H1 (cell line): ENCODE results near the gene MACROD2. TPM values are rescaled to one million over a fixed set of nuclear protein-coding genes. Genes with fewer than 3 reads are reported as not detected.

Source experiments
- CTCF ChIA-PET: fragments of 300-600 bp; sonication (Branson Sonifier 250); formaldehyde crosslinking; loops from one replicate; lab custom pipeline; 2021; ENCODE audit not compliant: partially characterized antibody; lab: Charles Lee
- POLR2A ChIA-PET: fragments of 300-600 bp; sonication (Branson Sonifier 250); formaldehyde crosslinking; loops from one replicate; lab custom pipeline; 2021; ENCODE audit warnings: inconsistent platforms; ENCODE audit not compliant: partially characterized antibody; lab: Charles Lee
- DNase-seq, 2 experiments: peaks; one replicate each; pipeline versions ENCODE4 v3.0.0 to v3.0.0-alpha.2; 2010 to 2022; ENCODE audit warnings: low spot score in 2 of 2, low read depth in 1 of 2, mixed read lengths in 1 of 2
- FAIRE-seq: peaks from 2 replicates; lab custom pipeline; 2011; peaks lifted over from hg19 to GRCh38; lab: Jason Lieb, UNC
- H2AFZ ChIP-seq: 2 replicates; pipeline ENCODE4 v1.8.1; 2012; ENCODE audit warnings: low read length, inconsistent platforms
- H2AK5ac ChIP-seq: 2 replicates; pipeline ENCODE4 v1.6.1; 2013; ENCODE audit warnings: low read depth, low read length
- H2BK120ac ChIP-seq: replicated peaks from 2 replicates; pipeline ENCODE3; 2013; ENCODE audit warnings: low read depth, low read length, inconsistent platforms
- H2BK12ac ChIP-seq: 2 replicates; pipeline ENCODE4 v1.6.1; 2013; ENCODE audit warnings: low read depth, low read length
- H2BK15ac ChIP-seq: 2 replicates; pipeline ENCODE4 v1.6.1; 2013; ENCODE audit warnings: low read length
- H2BK20ac ChIP-seq: 2 replicates; pipeline ENCODE4 v1.6.1; 2013; ENCODE audit warnings: low read length
- H2BK5ac ChIP-seq: 2 replicates; pipeline ENCODE4 v1.6.1; 2013; ENCODE audit warnings: low read depth, low read length
- H3K14ac ChIP-seq: 2 replicates; pipeline ENCODE4 v1.6.1; 2013; ENCODE audit warnings: inconsistent platforms; ENCODE audit not compliant: insufficient read length
- H3K18ac ChIP-seq: 2 replicates; pipeline ENCODE4 v1.6.1; 2013; ENCODE audit warnings: low read length; ENCODE audit errors: extremely low read depth
- H3K23ac ChIP-seq: 2 replicates; pipeline ENCODE4 v1.6.1; 2013; ENCODE audit warnings: inconsistent platforms; ENCODE audit not compliant: insufficient read length
- H3K23me2 ChIP-seq: 2 replicates; pipeline ENCODE4 v1.6.1; 2013; ENCODE audit warnings: low read depth, low read length
- H3K27ac ChIP-seq: 2 replicates; pipeline ENCODE4 v1.6.1; 2011; ENCODE audit warnings: low read depth, low read length, inconsistent platforms
- H3K27me3 ChIP-seq, 4 experiments: replicated peaks in 1 of 4; 1 replicate in 1 of 4; 2 replicates in 3 of 4; pipeline versions ENCODE4 v1.6.1 to v1.8.1; 2011 to 2013; ENCODE audit warnings: low read length in 3 of 4, mild to moderate bottlenecking in 3 of 4, inconsistent platforms in 2 of 4, mixed read lengths in 2 of 4, moderate library complexity in 1 of 4; ENCODE audit not compliant: control insufficient read depth in 3 of 4, insufficient read depth in 3 of 4; ENCODE audit errors: extremely low read depth in 1 of 4
- H3K36me3 ChIP-seq, 4 experiments: 2 replicates each; pipeline versions ENCODE4 v1.6.1 to v1.8.1; 2011 to 2013; ENCODE audit warnings: mild to moderate bottlenecking in 4 of 4, low read length in 3 of 4, moderate library complexity in 2 of 4, control low read depth in 1 of 4, inconsistent platforms in 1 of 4; ENCODE audit not compliant: insufficient read depth in 4 of 4, control insufficient read depth in 2 of 4
- H3K4ac ChIP-seq: replicated peaks from 2 replicates; pipeline ENCODE3; 2013; ENCODE audit warnings: low read length, low read depth, mixed read lengths, inconsistent platforms; ENCODE audit not compliant: insufficient read length
- H3K4me1 ChIP-seq, 4 experiments: replicated peaks in 1 of 4; 1 replicate in 1 of 4; 2 replicates in 3 of 4; pipeline versions ENCODE4 v1.6.1 to v1.8.1; 2011 to 2013; ENCODE audit warnings: low read length in 3 of 4, inconsistent platforms in 2 of 4, mixed read lengths in 1 of 4; ENCODE audit not compliant: insufficient read depth in 4 of 4, control insufficient read depth in 3 of 4
- H3K4me2 ChIP-seq, 2 experiments: 2 replicates each; pipeline versions ENCODE4 v1.6.1 to v1.8.1; 2011 to 2013; ENCODE audit warnings: low read depth in 2 of 2, low read length in 2 of 2, control low read depth in 1 of 2, inconsistent platforms in 1 of 2, mild to moderate bottlenecking in 1 of 2; ENCODE audit not compliant: insufficient read depth in 1 of 2
- H3K4me3 ChIP-seq, 4 experiments: fragments of 200-600, 300-600 bp in 1 of 4; sonication (generic), shearing (Covaris generic), sonication (Bioruptor Twin) in 1 of 4; 2 replicates each; pipeline versions ENCODE4 v1.5.1 to v1.8.1; 2011 to 2016; ENCODE audit warnings: low read length in 4 of 4, low read depth in 3 of 4, control low read depth in 2 of 4, inconsistent platforms in 2 of 4, mild to moderate bottlenecking in 2 of 4, mixed read lengths in 1 of 4, moderate library complexity in 1 of 4; ENCODE audit not compliant: insufficient read depth in 2 of 4; ENCODE audit errors: extremely low read depth in 1 of 4
- H3K56ac ChIP-seq: replicated peaks from 2 replicates; pipeline ENCODE3; 2013; ENCODE audit warnings: low read depth, mild to moderate bottlenecking, mixed read lengths, low read length, inconsistent platforms; ENCODE audit not compliant: insufficient read length
- H3K79me1 ChIP-seq: 2 replicates; pipeline ENCODE4 v1.6.1; 2013; ENCODE audit warnings: low read depth, low read length, control low read depth
- H3K79me2 ChIP-seq, 2 experiments: 2 replicates each; pipeline versions ENCODE4 v1.6.1 to v1.8.1; 2012 to 2013; ENCODE audit warnings: low read length in 2 of 2, mild to moderate bottlenecking in 2 of 2, inconsistent platforms in 1 of 2; ENCODE audit not compliant: insufficient read depth in 2 of 2, control insufficient read depth in 1 of 2
- H3K9ac ChIP-seq, 4 experiments: replicated peaks in 1 of 4; 1 replicate in 1 of 4; 2 replicates in 3 of 4; pipeline versions ENCODE4 v1.6.1 to v1.8.1; 2011 to 2013; ENCODE audit warnings: low read depth in 3 of 4, low read length in 3 of 4, control low read depth in 2 of 4, mild to moderate bottlenecking in 2 of 4, moderate library complexity in 2 of 4, inconsistent platforms in 1 of 4; ENCODE audit errors: extremely low read depth in 1 of 4
- H3K9me3 ChIP-seq, 2 experiments: 2 replicates each; pipeline versions ENCODE4 v1.6.1 to v1.8.1; 2012 to 2013; ENCODE audit warnings: mild to moderate bottlenecking in 2 of 2, moderate library complexity in 2 of 2, control low read depth in 1 of 2, inconsistent platforms in 1 of 2, low read depth in 1 of 2, low read length in 1 of 2, mixed read lengths in 1 of 2; ENCODE audit not compliant: insufficient read depth in 2 of 2
- H4K20me1 ChIP-seq, 2 experiments: replicated peaks in 1 of 2; 2 replicates each; pipeline versions ENCODE3 to v1.8.1; 2011 to 2013; ENCODE audit warnings: inconsistent platforms in 2 of 2, low read length in 2 of 2, mild to moderate bottlenecking in 1 of 2; ENCODE audit not compliant: insufficient read depth in 2 of 2, control insufficient read depth in 1 of 2
- H4K5ac ChIP-seq: 2 replicates; pipeline ENCODE4 v1.6.1; 2013; ENCODE audit warnings: low read length, low read depth, mixed read lengths, inconsistent platforms; ENCODE audit not compliant: insufficient read length
- H4K8ac ChIP-seq: 2 replicates; pipeline ENCODE4 v1.8.0; 2013; ENCODE audit warnings: mild to moderate bottlenecking, moderate library complexity, low read length, inconsistent platforms; ENCODE audit not compliant: insufficient read depth; ENCODE audit errors: extremely low read depth
- H4K91ac ChIP-seq: replicated peaks from 2 replicates; pipeline ENCODE3; 2013; ENCODE audit warnings: low read length, mixed read lengths, inconsistent platforms; ENCODE audit not compliant: insufficient read length
- BRCA1 ChIP-seq: IDR thresholded peaks from 2 replicates; pipeline ENCODE4 v1.6.1; 2012; ENCODE audit warnings: low read depth, low read length, improper control_type of control experiment
- CBX5 ChIP-seq: fragments of 300-800, 300-1000 bp; sonication (generic); IDR thresholded peaks from 2 replicates; pipeline ENCODE4 v1.7.1; 2016; ENCODE audit warnings: antibody characterized with exemption, low read length, low read depth
- EZH2 ChIP-seq: fragments of 200-600 bp; sonication (generic); IDR thresholded peaks from 2 replicates; pipeline ENCODE4 v1.7.1; 2012; ENCODE audit warnings: low read depth, mild to moderate bottlenecking, moderate library complexity, low read length, inconsistent platforms; ENCODE audit not compliant: severe bottlenecking
- NRF1 ChIP-seq: IDR thresholded peaks from 2 replicates; pipeline ENCODE4 v1.6.1; 2011; ENCODE audit warnings: mild to moderate bottlenecking, low read depth, low read length, improper control_type of control experiment
- POLR2AphosphoS5 ChIP-seq: IDR thresholded peaks from 2 replicates; pipeline ENCODE4 v1.6.1; 2011; ENCODE audit warnings: low read depth, low read length
- SP1 ChIP-seq: IDR thresholded peaks from 2 replicates; pipeline ENCODE4 v1.6.1; 2011; ENCODE audit warnings: low read depth, low read length
- YY1 ChIP-seq: IDR thresholded peaks from 2 replicates; pipeline ENCODE4 v1.6.1; 2011; ENCODE audit warnings: low read depth, mild to moderate bottlenecking, low read length
- WGBS, 2 experiments: shearing (Covaris generic) in 1 of 2; methylation state at CpG; one replicate each; pipeline versions ENCODE4 v1.1.6 to v1.1.7; 2013 to 2015; ENCODE audit warnings: low lambda C conversion rate in 2 of 2, mixed read lengths in 2 of 2, inconsistent platforms in 1 of 2, low coverage in 1 of 2, missing lambda C conversion rate in 1 of 2; ENCODE audit not compliant: insufficient replicate concordance in 2 of 2, insufficient coverage in 1 of 2, insufficient read length in 1 of 2; ENCODE audit errors: extremely low coverage in 1 of 2, missing lambda C conversion rate in 1 of 2; 5-methylcytosine and 5-hydroxymethylcytosine counted together
- polyA plus RNA-seq, 7 experiments: library from polyadenylated mRNA; depleted of rRNA in 3 of 7; stranded (reverse) in 5 of 7; unstranded in 2 of 7; fragments of >200 nt in 5 of 7; fragments of 200-250 nt in 2 of 7; gene quantifications; 1 replicate in 5 of 7; 2 replicates in 1 of 7; 4 replicates in 1 of 7; pipeline versions ENCODE4 v1.2.1 to v1.2.3, GENCODE V29; 2011 to 2013; ENCODE audit warnings: missing spikeins in 2 of 7, mixed read lengths in 2 of 7
- total RNA-seq: library from RNA; stranded (reverse); fragmentation: NEBNext Ultra II Directional; extraction: Animal tissue kit (Norgen Biotek cat#: 25700); gene quantifications from 2 replicates; pipeline ENCODE4 v1.2.1, GENCODE V29; 2021
- TF ChIP-seq, protein P1 (sequence below): IDR thresholded peaks from 2 replicates; pipeline ENCODE4 v1.6.1; 2012; ENCODE audit warnings: inconsistent platforms
- TF ChIP-seq, protein P2 (sequence below): IDR thresholded peaks from 2 replicates; pipeline ENCODE4 v1.6.1; 2012; ENCODE audit warnings: low read length, inconsistent platforms

Gene MACROD2
- total and polyA plus RNA-seq, 2 of the 8 experiments (the other 6 are each of a cell fraction or from before 2014, with no cell fraction given): 0.70 to 3.9 TPM

DNA sequence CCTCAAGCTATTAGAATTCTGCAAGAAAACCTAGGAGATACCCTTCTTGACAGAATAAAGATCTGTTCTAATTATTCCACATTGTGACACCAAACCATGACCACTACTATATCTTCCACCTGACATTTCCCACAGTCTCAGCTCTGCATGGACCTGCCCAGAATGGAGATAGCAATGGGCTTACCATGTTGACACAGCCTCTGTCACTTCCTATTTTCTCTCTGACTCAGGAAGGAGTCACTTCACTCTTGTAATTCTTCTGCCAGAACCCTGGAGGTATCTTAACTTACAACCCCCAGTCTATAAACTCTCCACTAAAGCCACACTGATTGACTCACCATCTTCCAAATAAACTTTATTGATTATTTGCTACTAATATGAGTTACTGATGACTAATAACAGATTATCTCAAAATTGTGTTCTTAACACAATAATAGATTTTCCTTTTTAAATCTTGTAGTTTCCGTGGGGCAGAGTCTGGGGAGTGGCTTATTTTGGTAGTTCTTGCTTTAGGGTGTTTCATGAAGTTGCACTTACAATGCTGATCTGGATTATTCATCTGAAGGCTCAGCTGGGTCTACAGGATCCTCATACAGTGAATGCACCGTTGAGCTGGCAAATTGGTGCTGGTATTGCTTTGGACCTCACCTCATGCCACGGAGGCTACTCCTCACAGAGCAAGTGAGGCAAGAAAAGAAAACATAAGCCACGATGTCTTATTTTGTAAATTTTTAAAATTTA lies 1708.0 kb downstream of the MACROD2 start:
- Histone ChIP-seq H4K5ac (no peak overlapping the region), H4K91ac (no peak overlapping the region), H3K27ac (no peak overlapping the region), H3K4me1 (no peaks in the 10 kb centered on the region), H3K9ac (no peak overlapping the region), H3K23me2 (no peaks in the 10 kb centered on the region), H2BK5ac (no peak overlapping the region), H3K14ac (no peak overlapping the region), H3K79me1 (no peaks in the 10 kb centered on the region), H3K79me2 (no peaks in the 10 kb centered on the region), H2BK120ac (no peak overlapping the region), H2AFZ (no peak overlapping the region), H3K18ac (no peak overlapping the region), H2BK20ac (no peak overlapping the region), H3K23ac (no peak overlapping the region), H2AK5ac (no peak overlapping the region), H3K4me3 (no peak overlapping the region), H3K36me3 (no peaks in the 10 kb centered on the region), H2BK15ac (no peak overlapping the region), H4K8ac (no peak overlapping the region), H4K20me1 (peaks cover 0 to 1% of the 10 kb centered on the region in 2 experiments), H3K4ac (no peak overlapping the region), H2BK12ac (no peak overlapping the region), H3K4me2 (no peak overlapping the region), H3K27me3 (no peaks in the 10 kb centered on the region), H3K56ac (no peak overlapping the region), H3K9me3 (peaks cover 2% of the 10 kb centered on the region in 2 experiments; a peak in 2 of 4 replicates)
- no peak for DNase-seq
- WGBS, 2 experiments: 91% methylated on average over 4 of the region's 4 CpGs; no CpG with 5 or more reads in 1 of the 2 experiments
- POLR2A ChIA-PET: no interaction called here
- no peak for FAIRE-seq
- CTCF ChIA-PET: no interaction called here
- no peak for TF ChIP-seq NRF1
- TF ChIP-seq, protein P1, sequence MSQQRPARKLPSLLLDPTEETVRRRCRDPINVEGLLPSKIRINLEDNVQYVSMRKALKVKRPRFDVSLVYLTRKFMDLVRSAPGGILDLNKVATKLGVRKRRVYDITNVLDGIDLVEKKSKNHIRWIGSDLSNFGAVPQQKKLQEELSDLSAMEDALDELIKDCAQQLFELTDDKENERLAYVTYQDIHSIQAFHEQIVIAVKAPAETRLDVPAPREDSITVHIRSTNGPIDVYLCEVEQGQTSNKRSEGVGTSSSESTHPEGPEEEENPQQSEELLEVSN: no peak
- TF ChIP-seq BRCA1: no peak
- TF ChIP-seq POLR2AphosphoS5: no peak
- no peak for TF ChIP-seq YY1
- TF ChIP-seq, protein P2, sequence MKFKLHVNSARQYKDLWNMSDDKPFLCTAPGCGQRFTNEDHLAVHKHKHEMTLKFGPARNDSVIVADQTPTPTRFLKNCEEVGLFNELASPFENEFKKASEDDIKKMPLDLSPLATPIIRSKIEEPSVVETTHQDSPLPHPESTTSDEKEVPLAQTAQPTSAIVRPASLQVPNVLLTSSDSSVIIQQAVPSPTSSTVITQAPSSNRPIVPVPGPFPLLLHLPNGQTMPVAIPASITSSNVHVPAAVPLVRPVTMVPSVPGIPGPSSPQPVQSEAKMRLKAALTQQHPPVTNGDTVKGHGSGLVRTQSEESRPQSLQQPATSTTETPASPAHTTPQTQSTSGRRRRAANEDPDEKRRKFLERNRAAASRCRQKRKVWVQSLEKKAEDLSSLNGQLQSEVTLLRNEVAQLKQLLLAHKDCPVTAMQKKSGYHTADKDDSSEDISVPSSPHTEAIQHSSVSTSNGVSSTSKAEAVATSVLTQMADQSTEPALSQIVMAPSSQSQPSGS: no peak
- TF ChIP-seq SP1: no peak
- TF ChIP-seq EZH2: no peak
- no peak for TF ChIP-seq CBX5
